ENCODE data around the gene WDR81. TPM values are rescaled to one million over a fixed set of nuclear protein-coding genes. Genes with fewer than 3 reads are reported as not detected.

WDR81 gene
- total and polyA plus RNA-seq, 2 donors (not counting 3 experiments of a cell fraction or from before 2014, with no cell fraction given), result 10.4 to 17.3 TPM

- Histone ChIP-seq H3K4me2 (ENCODE audit: insufficient read depth, low read length) (no peak overlapping the region), H3K4me1 (ENCODE audit: control insufficient read depth, extremely low read depth, insufficient read depth, low read length) (peaks cover 4% of the 10 kb centered on the region), H3K79me2 (ENCODE audit: control insufficient read depth, insufficient read depth, low read length) (no peaks in the 10 kb centered on the region), H3K9me1 (replicated peaks; ENCODE audit: control insufficient read depth, extremely low read depth, insufficient read depth, low read length) (no peaks in the 10 kb centered on the region), H3K27ac (ENCODE audit: insufficient read depth, low read depth, low read length) (no peak overlapping the region), H2AFZ (ENCODE audit: low read depth, low read length) (no peak overlapping the region), H3K9me3 (replicated peaks; ENCODE audit: control insufficient read depth, insufficient read depth, low read length) (no peaks in the 10 kb centered on the region), H3K36me3 (ENCODE audit: control insufficient read depth in 2 of 2, extremely low read depth in 1 of 2, insufficient read depth in 2 of 2, low read length in 2 of 2) (no peaks in the 10 kb centered on the region), H3K9ac (replicated peaks; ENCODE audit: extremely low read depth, insufficient read depth, low read length) (no peak overlapping the region), H3K4me3 (replicated peaks in 1 of 3; ENCODE audit: insufficient read depth in 1 of 3, low read depth in 1 of 3, low read length in 3 of 3) (no peak overlapping the region), H3K27me3 (ENCODE audit: control insufficient read depth in 2 of 2, insufficient read depth in 2 of 2, low read length in 2 of 2) (no peaks in the 10 kb centered on the region), H4K20me1 (replicated peaks; ENCODE audit: control insufficient read depth, extremely low read depth, insufficient read depth, low read length) (no peaks in the 10 kb centered on the region)
- intact Hi-C loops (cut with micrococcal nuclease), result no loop called here
- POLR2A ChIA-PET, result interaction anchor here (0.6 to 0.7 kb wide), 2 partner anchors 52 to 78 kb away, joined by 5 to 7 read pairs; no protein-coding TSS in a partner anchor
- dilution Hi-C loops (cut with MboI; ENCODE audit: extremely low pct_ligation_motif_present, low sequenced_read_pairs), result no loop called here
- no peak for DNase-seq (ENCODE audit: low read depth, low spot score)
- no TSS peak for BruUV-seq (replicated peaks)
- TF ChIP-seq MYC (IDR thresholded peaks at IDR 0.05; ENCODE audit: low read depth, low read length), result no peak
- no peak for TF ChIP-seq JUN (IDR thresholded peaks at IDR 0.05; ENCODE audit: borderline replicate concordance, insufficient read depth, insufficient read length, low read depth)
- no peak for TF ChIP-seq POLR2AphosphoS5 (IDR thresholded peaks at IDR 0.05; ENCODE audit: insufficient read depth, low read depth, low read length)
- TF ChIP-seq GATA2 (IDR thresholded peaks at IDR 0.05; ENCODE audit: insufficient read depth, insufficient read length, low read depth, low read length), result no peak
- no peak for TF ChIP-seq POLR2A (IDR thresholded peaks at IDR 0.05; ENCODE audit: low read depth, low read length)
- no peak for TF ChIP-seq EZH2 (IDR thresholded peaks at IDR 0.05; ENCODE audit: borderline replicate concordance, low read depth, low read length, severe bottlenecking)
- TF ChIP-seq CTCF (IDR thresholded peaks at IDR 0.05; ENCODE audit: extremely low read depth in 1 of 2, insufficient read depth in 1 of 2, low read depth in 1 of 2, low read length in 2 of 2), result no peak
- TF ChIP-seq MAX (IDR thresholded peaks at IDR 0.05; ENCODE audit: insufficient read depth, insufficient read length), result no peak
- no peak for TF ChIP-seq FOS (IDR thresholded peaks at IDR 0.05; ENCODE audit: borderline replicate concordance, insufficient read depth, low read length)
- FAIRE-seq, result no peak
- CTCF ChIA-PET, result interaction anchor here (0.6 to 2.4 kb wide), 3 partner anchors 14 to 44 kb away, joined by 3 to 9 read pairs (median 8); no protein-coding TSS in a partner anchor
Observed at GRCh38 chr17:1765576-1765975, 41.1 kb downstream of the WDR81 start.

Data from endothelial cell of umbilical vein (primary cell).